ENCODE results near the gene DZIP1L.
"Not testable (repeated sequence)": the region's sequence is repeated elsewhere in the genome, so short reads cannot be mapped to it uniquely, and the experiment has no call there.

Gene DZIP1L

GRCh38 chr3:138114988-138115971 is at the start of gene DZIP1L:
Gene DZIP1L, minus strand, starts transcription at chr3:138115608. Its CDS starts 11,637 bp downstream, at chr3:138103971.
- DNase-seq: peak; percentile 36

- DNase-seq: no peak
Measured at GRCh38 chr3:138165061-138165460, 49.7 kb upstream of the DZIP1L start.

- DNase-seq: no peak
Measured at GRCh38 chr3:138157743-138158142, 42.3 kb upstream of the DZIP1L start.

GRCh38 chr3:138154534-138154933 is 39.1 kb upstream of the DZIP1L start:
- DNase-seq: no peak

- no peak for DNase-seq
Measured at GRCh38 chr3:138148503-138148902, 33.1 kb upstream of the DZIP1L start.

GRCh38 chr3:138142181-138142580 is 26.8 kb upstream of the DZIP1L start:
- DNase-seq: not testable (repeated sequence)

- DNase-seq: no peak
Measured at GRCh38 chr3:138140940-138141339, 25.5 kb upstream of the DZIP1L start.

- no peak for DNase-seq
Measured at GRCh38 chr3:138139691-138140090, 24.3 kb upstream of the DZIP1L start.

- DNase-seq: no peak
Measured at GRCh38 chr3:138137861-138138260, 22.5 kb upstream of the DZIP1L start.

- no peak for DNase-seq
Measured at GRCh38 chr3:138136201-138136600, 20.8 kb upstream of the DZIP1L start.

GRCh38 chr3:138135833-138136194 is 20.4 kb upstream of the DZIP1L start:
- no peak for DNase-seq

GRCh38 chr3:138135146-138135832 is 19.9 kb upstream of the DZIP1L start:
- no peak for DNase-seq

- DNase-seq: no peak
Measured at GRCh38 chr3:138132239-138132638, 16.8 kb upstream of the DZIP1L start, which contains the start of gene A4GNT. Gene A4GNT, minus strand, starts transcription at chr3:138132390. Its CDS starts 1,134 bp downstream, at chr3:138131256.

GRCh38 chr3:138127636-138128365 is 12.4 kb upstream of the DZIP1L start:
- no peak for DNase-seq

- DNase-seq: no peak
Measured at GRCh38 chr3:138125548-138126221, 10.3 kb upstream of the DZIP1L start.

- DNase-seq: no peak
Measured at GRCh38 chr3:138124706-138125355, 9.4 kb upstream of the DZIP1L start.

GRCh38 chr3:138124188-138124587 is 8.8 kb upstream of the DZIP1L start:
- no peak for DNase-seq

GRCh38 chr3:138119423-138119766 is 4.0 kb upstream of the DZIP1L start:
- no peak for DNase-seq

- DNase-seq: peak; percentile 52
Measured at GRCh38 chr3:138118612-138119422, 3.4 kb upstream of the DZIP1L start.

GRCh38 chr3:138114431-138114918 is 933 bp downstream of the DZIP1L start:
- no peak for DNase-seq

GRCh38 chr3:138113326-138113725 is 2.1 kb downstream of the DZIP1L start:
- no peak for DNase-seq
